Stimulated activated naive CD4-positive, alpha-beta T cell (primary cell): ENCODE data around the gene AIG1.
"Not testable (repeated sequence)": the region's sequence is repeated elsewhere in the genome, so short reads cannot be mapped to it uniquely, and the experiment has no call there.

Source experiments
- DNase-seq, 6 experiments: peaks; one replicate each; lab custom pipeline; 2025; lab: John Stamatoyannopoulos, UW

Gene AIG1

DNA sequence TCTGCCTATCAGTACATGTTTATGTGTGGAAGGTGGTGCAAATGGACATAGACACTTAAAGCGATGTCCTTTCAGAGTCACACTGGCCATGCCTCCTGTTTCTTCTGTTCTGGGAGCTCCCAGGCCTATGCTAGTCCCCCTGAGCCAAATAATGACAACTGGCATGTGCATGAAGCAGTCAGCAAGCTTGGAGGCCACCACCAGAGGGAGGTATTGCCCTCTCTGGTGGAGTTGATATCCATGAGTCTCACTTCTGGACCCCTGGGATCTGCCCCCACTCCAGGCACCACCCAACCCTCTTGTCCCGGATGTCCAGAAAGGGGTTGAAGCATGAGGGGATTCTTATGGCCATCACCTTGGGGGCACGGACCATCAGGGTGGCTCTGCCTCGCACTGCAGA lies 172.2 kb downstream of the AIG1 start:
- DNase-seq = no peak

DNA sequence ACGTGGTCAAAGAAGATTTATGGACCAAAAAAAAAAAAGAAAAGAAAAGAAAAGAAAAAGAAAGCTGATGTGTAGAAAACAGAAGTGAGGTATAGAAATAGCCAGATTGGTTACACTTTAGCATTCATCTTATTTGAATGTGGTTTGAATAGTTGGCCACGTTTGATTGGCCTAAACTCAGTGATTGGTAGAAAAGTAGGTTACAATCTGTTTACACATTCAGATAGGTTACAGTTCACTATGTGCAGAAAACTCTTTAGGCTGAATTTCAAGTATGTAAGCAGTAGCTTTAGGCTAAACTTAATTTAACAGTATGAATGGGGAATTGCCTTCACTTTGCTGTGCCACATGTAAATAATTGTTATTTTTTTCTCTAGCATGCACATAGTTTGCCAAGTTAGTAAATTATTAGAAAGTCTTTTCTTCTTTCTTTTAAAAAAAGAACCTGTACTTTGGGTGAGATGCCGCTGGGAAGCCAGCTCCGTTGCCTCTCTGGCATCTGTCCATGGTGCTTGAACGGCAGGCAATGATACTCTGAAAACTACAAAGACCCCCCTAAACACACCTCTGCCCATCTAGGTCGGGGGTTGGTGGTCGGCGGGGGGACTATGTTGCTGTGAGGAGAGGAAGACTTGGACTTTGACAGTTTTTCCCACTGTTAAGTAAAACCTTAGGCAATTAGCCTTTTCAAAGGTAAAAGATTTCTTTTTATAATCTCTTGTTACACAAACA lies 173.0 kb downstream of the AIG1 start:
- no peak for DNase-seq

DNA sequence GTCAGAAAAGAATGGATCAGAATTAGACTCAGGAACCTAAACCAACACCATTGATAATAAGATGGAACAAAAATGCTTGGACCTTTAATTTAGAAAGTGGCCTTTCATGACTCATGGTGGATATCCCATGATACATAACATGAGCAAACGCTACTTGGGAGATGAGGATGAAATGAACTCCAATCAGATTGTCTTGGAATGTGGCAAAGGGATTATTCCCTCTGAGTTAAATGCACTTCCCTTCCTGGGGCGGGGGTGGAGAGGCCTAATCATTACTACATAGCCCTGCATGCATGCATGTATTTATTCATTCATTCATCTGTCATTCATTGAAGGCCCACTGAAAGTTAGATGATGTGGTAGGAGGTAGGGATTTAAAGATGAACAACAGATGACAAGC lies 174.0 kb downstream of the AIG1 start:
- no peak for DNase-seq

DNA sequence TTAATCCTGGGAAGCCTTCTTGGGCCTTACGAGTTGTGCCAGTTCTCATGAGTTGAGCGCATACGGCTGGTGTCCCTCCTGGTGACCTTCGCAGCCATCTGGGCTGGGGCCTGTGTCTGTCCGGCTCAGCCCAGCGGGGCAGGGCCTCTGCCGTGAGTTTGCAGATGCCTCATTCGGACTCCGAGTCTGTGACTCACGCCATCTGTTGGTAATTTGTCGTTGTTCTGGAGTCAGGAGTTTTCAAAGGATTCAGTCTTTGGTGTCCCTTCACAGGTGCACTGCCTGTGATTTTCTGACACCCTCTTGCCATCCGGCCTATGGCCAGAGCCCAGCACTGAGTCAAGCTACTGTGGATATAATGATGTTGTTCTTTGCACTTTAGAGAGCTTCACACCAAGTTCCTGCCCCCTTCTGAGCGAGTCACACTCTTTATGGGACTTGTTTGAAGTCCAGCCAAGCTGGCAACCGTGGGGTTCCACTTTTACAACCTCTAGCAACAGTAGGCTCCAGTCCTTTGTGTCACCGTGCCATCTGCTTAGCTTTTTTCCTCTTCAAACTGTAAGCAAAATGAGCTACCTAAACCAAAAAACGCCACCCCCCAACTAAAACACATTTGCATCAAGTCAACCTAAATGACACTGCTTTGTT lies 175.6 kb downstream of the AIG1 start:
- no peak for DNase-seq

DNA sequence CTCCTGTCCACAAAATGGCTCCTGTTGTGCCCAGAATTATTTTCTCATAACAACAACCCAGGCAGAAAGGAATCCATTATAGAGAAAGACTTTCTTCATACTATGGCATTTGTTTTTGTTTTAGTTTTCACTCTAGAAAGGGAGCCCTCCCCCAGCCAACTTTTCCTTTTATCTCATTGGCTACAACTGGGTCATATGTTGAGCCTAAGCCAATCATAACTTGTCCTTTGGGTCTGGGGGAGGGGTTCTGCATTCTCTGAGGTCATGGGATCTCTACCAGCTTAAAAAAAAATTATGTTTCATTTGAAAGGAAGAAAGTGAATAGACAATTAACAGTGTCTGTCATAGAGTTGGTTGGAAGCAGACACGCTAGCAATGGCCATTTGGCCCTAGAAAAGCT lies 177.6 kb downstream of the AIG1 start:
- DNase-seq = no peak

DNA sequence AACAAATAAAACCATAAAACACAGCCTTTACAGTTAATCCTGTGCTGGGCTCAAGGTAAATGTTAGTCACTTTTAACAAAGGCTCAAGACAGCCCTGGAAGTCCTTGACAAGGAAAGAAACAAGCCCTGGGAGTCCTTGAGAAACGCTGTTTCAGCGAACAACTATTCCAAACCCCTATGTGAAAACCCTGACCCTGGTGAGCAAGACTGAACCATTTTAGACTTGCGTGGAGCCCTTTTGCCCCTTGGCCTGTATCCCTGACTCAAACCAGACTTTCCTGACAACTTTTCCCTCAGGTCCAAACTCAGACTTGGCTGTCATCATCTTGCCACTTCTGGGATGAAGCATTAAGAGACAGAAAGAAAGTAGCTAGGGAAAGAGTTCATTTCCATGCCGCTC lies 180.4 kb downstream of the AIG1 start:
- DNase-seq = no peak

DNA sequence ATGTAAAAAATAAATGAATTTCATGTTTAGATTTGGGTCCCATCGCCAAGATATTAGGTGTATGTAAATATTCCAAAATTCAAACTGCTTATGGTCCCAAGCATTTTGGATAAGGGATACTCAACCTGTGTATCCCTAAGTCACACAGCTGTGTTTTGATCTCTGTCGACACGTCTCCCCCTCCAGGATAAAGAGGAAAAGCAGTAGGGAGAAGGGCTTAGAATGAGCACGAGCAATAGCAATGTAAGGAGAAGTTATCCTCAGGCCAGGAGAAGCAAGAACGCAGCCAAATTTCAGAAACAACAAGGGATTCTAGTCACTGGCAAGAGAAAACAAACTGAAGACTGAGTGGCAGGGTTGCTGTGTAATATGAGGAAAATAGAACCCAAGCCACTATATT lies 181.2 kb downstream of the AIG1 start:
- no peak for DNase-seq

DNA sequence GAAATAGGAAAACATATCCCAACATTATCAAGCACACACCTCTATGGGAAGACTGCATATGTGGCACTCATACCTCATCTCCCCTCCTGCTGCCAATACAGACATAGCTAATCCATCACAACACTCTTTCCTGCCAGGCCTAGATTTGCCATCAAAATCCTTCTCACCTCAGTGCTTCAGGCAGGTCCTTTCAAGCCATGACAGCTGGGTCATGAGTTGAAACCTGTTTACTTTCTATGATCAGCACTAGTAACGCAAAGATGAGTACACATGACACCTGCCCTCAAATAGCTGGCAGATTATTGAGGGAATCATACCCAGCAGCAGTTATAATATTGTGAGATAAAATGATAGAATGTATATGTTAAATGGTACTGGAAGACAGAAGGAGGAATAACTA lies 183.1 kb downstream of the AIG1 start:
- no peak for DNase-seq

DNA sequence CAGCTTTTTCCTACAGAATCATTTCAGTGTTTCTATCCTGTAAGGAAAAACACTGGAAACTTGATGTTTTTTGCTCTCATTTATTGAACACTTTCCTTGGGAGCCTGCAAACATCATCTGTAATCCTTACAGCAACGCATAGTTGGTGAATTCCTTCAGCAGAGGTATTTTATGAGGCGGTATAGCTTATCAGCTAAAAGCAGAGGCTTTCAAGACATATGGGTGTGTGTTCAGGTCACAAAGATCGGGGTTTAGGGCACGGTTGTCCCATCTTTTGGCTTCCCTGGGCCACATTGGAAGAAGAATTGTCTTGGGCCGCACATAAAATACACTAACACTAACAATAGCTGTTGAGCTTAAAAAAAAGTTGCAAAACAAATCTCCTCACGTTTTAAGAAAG lies 185.0 kb downstream of the AIG1 start:
- DNase-seq = no peak

DNA sequence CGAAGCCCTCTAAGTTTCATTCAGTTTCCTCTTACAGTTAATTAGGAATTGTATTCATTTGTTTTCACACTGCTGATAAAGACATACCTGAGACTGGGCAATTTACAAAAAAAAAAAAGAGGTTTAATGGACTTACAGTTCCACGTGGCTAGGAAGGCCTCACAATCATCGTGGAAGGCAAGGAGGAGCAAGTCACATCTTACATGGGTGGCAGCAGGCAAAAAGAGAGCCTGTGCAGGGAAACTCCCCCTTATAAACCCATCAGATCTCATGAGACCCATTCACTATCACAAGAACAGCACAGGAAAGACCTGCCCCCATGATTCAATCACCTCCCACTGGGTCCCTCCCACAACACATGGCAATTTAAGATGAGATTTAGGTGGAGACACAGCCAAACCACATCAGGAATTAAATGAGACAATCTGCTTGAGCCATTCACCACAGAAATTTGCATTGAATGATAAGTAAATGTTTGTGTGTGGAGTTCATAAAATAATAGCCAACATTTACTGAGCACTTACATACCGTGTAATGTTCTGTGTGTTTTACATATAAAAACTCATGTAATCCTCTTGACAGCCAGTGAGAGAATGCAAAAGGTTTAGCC lies 185.6 kb downstream of the AIG1 start:
- not testable (repeated sequence) for DNase-seq

DNA sequence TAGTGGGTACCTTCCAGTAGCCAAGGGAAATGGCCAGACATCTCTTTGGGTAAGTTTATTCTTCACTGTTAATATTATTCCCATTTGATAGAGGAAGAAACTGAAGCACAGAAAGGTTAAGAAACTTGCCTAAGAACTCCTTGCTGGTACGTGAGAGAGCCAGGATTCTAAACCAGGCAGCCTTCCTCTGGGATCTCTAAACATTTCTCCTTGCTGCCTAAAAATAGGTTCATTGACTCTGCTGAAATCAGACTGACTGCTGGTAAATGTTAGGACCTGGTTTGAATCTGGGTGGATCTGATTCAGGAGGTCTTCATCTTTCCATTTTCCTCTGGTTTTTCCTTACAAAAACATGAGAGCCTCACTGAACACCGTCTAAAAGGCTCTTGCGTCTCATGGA lies 186.9 kb downstream of the AIG1 start:
- no peak for DNase-seq

DNA sequence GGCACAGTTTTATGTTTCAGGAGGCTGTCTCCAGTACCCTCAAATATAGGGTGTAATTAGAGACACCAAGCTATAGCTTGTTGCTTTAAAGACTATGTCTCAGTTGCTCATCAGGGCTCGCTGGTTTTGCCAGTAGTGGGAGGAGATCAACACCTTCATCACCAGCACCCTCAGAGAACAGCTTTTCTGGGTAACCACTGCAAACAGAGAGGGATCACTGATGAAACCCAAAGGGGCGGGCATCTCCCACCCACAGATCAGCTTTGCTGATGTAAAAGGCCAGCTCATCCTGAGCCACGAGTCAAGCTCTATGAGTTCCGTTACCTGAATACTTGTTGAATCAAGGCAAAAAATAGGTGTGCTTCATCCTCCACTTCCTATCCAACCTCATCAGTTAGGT lies 187.7 kb downstream of the AIG1 start:
- DNase-seq = no peak

DNA sequence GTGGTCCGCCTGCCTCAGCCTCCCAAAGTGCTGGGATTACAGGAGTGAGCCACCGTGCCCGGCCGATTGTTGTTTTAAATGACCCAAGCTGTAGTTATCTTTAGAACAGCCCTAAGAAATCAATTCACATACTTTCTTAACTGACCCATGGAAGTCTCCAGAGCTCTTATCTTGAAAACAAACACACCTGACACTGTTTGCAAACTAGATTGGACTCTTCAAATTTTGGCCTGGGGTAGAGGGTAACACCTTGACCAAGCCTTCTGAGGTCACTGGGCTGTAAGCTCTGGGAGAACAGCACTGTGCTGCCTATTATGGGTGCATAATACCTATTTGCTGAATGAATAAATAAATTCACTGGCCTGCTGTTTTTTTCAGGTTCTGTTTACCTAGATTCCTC lies 190.6 kb downstream of the AIG1 start:
- no peak for DNase-seq

DNA sequence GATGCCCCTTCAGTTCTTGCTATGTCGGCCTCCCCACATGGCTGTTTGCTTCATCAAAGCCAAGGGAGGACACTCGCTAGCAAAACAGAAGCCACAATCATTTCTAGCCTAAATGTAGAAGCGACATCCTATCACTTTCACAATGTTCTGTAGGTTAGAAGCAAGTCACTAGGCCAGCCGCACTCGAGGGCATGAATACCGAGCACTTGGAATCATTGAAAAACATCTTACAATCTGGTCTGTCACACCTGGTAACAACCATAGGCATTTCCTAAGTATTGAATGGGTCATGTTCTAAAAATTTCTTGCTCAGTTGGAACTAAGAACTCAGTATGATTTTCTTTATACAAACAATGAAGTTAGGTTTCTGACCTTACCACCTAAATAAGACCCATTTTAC lies 192.3 kb downstream of the AIG1 start:
- no peak for DNase-seq

DNA sequence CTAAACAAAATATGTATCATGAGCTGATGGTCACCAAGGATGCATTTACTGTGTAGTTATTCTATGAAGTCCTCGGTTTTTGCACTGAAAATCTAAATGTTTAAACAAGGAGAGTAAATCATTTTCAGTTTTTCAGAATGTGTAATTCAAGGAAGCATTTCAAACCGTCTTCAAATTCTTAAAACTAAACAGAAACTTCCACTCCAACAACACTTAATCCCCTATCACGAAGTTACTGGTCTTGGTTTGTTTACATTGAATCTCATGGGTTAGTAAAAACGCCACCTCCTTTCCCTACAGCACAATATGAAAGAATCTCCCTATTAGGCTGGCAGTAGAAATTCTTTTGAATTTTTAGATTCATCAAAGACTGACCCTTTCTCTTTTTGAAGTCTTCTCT lies 192.9 kb downstream of the AIG1 start:
- DNase-seq = no peak

DNA sequence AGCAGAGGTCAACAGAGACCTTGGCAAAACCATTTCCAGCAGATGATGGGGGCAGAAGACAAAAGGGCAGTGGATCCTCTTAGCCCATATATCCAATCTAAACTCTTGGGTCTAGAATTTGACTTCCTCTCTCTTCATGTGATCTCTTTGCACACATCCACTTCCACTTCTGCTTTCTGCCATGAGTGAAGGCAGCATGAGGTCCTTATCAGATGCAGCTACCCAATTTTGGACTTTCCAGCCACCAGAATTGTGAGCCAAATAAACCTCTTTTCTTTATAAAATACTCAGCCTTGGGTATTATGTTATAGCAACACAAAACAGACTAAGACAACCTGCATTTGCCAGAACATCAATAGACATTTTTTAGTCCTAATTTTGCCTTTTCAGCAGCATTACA lies 198.3 kb downstream of the AIG1 start:
- no peak for DNase-seq

DNA sequence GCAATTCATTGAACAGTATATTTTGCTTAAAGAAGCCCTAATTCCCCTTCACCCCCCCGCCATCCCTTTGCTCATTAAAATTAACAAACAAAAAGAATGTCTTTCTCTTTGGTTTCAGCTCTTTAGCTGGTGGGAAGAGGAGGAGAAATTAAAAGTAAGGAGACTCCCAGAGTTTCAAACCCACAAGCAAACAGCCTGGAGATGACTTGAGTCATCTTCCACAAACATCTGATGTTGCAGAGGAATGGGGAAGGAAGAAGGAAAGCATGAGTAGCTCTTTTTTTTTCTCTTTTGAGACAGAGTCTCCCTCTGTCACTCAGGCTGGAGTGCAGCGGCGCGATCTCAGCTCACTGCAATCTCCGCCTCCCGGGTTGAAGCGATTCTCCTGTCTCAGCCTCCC lies 200.2 kb downstream of the AIG1 start:
- DNase-seq = no peak

DNA sequence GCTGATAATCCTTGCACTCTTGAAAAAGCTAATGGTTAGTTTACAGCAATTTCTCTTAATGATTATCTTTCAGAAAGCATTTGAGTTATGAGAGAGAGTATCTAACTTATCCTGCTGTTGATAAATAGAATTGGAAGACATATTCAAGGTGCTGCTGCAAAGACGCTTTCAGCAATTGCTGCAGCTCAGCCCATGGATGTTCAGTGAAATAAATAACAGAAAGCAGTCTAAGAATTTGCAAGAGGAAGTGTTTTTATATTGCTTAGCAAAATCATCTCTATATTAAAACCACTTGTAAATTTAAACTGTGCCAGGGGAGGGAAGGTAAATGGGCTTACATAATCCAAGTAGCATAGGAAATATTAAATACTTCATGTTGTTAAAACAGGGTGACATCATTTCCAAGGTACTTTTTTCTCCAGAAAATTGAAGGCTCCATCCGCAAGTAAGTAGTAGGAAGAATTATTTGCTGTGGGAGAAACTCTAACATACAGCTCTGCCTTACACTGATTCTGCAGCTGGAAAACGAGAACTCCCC lies 201.3 kb downstream of the AIG1 start:
- no peak for DNase-seq

DNA sequence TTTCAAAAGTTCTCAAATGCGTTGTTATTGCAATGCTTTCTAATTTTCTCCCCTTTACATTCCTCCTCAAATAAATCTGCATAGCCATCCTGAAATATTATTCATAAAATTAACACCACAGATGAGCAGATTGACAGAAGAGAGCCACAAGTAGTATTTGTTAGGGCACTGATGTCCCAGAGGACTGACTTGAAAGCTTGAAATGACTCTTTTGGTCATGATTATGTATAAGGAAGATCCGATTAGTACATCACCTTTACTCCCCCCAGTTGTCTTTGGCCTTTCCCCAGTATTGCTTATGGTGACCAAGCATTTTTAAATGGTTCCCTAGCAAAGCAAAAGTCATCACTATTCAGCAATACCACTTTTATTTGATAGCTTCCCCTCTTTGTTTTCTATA lies 202.2 kb downstream of the AIG1 start:
- DNase-seq = no peak

DNA sequence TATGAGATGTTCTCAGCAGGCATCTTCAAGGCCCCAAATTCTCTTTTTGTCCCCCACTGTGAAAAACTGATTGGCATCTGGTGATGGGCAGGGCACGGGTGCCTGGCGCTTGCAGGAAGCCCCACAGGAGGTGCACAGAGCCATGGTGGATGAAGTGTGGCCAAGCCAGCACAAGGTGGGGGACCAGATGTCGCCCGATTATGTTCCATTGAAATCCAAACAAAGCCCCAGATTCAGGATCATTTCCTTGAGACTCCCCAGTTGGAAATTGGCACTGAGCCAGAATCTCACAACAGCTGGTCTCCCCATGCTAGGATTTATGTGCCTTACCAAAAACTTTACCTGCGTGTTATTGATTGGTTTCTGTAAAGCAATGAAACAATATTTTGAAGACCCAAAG lies 203.7 kb downstream of the AIG1 start:
- no peak for DNase-seq

DNA sequence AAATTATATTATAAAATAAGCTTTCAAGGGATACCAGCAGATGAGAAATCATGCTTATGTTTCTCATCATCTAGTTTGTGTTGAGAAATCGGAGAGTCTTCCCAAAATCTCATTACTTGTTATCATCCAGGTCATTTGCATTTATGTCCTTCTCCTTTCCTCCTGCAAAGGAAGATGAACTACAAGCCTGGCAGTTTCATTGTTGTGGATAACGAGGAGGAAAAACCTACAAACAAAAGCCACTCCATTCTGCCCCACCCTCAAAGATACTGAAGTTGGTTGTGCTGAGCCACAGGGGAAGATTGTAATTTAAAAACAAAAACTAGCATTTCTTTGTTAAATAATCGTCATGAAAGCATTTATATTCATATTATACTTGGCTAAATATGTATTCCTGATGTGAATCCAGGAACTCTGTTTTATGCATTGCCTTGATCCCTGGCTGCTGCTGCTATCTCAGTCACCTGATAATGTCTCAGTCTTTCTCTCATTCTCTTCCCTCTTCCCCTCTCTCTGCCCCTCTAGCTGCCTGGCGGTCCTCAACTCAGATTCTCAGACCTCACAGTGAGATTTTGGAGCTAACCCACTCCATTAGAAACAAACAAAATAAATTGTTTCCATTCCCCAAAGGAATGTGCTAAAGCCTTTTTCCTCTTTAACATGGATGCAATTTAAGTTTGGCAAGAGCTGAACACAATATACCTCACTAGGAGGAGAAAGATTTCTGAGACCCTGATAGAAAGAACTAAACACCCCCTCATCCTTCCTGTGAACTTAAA lies 204.5 kb downstream of the AIG1 start:
- DNase-seq = no peak

DNA sequence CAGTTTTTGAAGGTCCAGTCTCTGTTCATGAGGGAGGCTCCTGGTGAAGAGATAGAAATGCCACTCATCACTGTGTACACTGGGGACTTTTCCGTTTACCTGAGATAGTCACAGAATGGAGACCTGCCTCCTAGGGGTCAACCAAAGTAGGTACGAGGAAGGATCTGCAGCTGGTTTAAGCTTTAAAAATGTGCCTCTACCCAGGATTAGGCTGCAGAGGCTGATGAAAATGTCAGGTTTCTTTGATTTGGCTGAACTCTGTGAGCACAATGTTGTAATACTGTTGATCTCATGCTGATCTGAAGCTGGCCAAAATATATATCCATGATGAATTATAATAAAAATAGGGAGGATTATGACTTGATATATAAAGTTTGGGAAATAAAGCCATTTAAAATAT lies 207.1 kb downstream of the AIG1 start:
- no peak for DNase-seq

DNA sequence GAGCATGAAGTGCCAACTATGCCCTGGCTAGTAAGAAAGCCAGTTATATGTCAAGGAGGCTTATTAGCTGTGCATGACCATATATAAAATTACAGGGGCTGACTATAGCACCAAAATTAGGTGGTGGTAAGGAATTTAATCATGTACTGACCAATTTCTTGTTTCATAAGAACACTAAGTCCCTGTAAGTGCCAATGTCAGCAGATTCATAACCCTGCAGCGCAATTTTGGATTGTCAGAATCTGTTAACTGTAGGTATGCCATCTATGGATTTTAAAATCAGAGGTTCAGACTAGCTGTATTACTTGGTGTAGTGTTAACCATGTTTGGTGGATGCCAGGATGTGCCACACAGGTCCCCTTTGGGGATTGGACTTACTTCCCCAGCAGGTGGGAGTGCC lies 207.8 kb downstream of the AIG1 start:
- DNase-seq = no peak
